PC-3 (cell line): ENCODE results near the gene LRSAM1. TPM values are rescaled to one million over a fixed set of nuclear protein-coding genes. Genes with fewer than 3 reads are reported as not detected.

Source experiments
- ATAC-seq: fragments of 200-7000 bp; cut with Tn5 transposase; 2 replicates; pipeline ENCODE4 v1.9.1; 2020; ENCODE audit warnings: mild to moderate bottlenecking, moderate library complexity
- BruUV-seq: library from RNA; stranded (reverse); fragments of 400-500 nt; replicated peaks from 2 replicates; lab custom pipeline; 2021; lab: Mats Ljungman, UMichigan
- CTCF ChIA-PET: fragments of 300-600 bp; sonication (Branson Sonifier 250); formaldehyde crosslinking; loops from one replicate; lab custom pipeline; 2022; ENCODE audit warnings: antibody characterized with exemption; lab: Charles Lee
- POLR2A ChIA-PET: fragments of 300-600 bp; sonication (Branson Sonifier 250); formaldehyde crosslinking; loops from one replicate; lab custom pipeline; 2022; ENCODE audit warnings: antibody characterized with exemption; ENCODE audit not compliant: unreplicated experiment; lab: Charles Lee
- DNase-seq: peaks from one replicate; pipeline ENCODE4 v3.0.0-alpha.2; 2015
- H2AFZ ChIP-seq: fragments of 300-600 bp; sonication (generic); 2 replicates; pipeline ENCODE4 v1.6.0; 2016; ENCODE audit warnings: antibody characterized with exemption, low read length
- H3F3A ChIP-seq: fragments of 300-600 bp; sonication (generic); one replicate; pipeline ENCODE4 v1.6.0; 2017; ENCODE audit warnings: antibody characterized with exemption, low read length, control low read depth, mild to moderate bottlenecking; ENCODE audit not compliant: unreplicated experiment
- H3K27ac ChIP-seq: fragments of 300-600 bp; sonication (generic); 2 replicates; pipeline ENCODE4 v1.5.1; 2016; ENCODE audit warnings: mild to moderate bottlenecking, low read length
- H3K27me3 ChIP-seq: fragments of 300-600 bp; sonication (generic); 2 replicates; pipeline ENCODE4 v1.6.1; 2016; ENCODE audit warnings: low read length, mixed read lengths
- H3K36me3 ChIP-seq: fragments of 300-600 bp; sonication (generic); 2 replicates; pipeline ENCODE4 v1.6.1; 2016; ENCODE audit warnings: low read depth, mixed run types, low read length, mixed read lengths
- H3K4me1 ChIP-seq: fragments of 300-600 bp; sonication (generic); 2 replicates; pipeline ENCODE4 v1.5.1; 2016; ENCODE audit warnings: low read length; ENCODE audit not compliant: insufficient read depth
- H3K4me2 ChIP-seq: fragments of 300-600 bp; sonication (generic); 2 replicates; pipeline ENCODE4 v1.6.0; 2016; ENCODE audit warnings: low read length
- H3K4me3 ChIP-seq: fragments of 300-600 bp; sonication (generic); 2 replicates; pipeline ENCODE4 v1.5.1; 2016; ENCODE audit warnings: mild to moderate bottlenecking, low read length, mixed read lengths
- H3K79me2 ChIP-seq: fragments of 300-600 bp; sonication (generic); 2 replicates; pipeline ENCODE4 v1.6.1; 2017; ENCODE audit warnings: low read length, mixed read lengths
- H3K9ac ChIP-seq: fragments of 300-600 bp; sonication (generic); 2 replicates; pipeline ENCODE4 v1.6.0; 2016; ENCODE audit warnings: mild to moderate bottlenecking, low read length
- H3K9me2 ChIP-seq: fragments of 300-600 bp; sonication (generic); replicated peaks from 2 replicates; pipeline ENCODE4 v1.6.1; 2016; ENCODE audit warnings: mixed run types, low read length, mixed read lengths
- H3K9me3 ChIP-seq: fragments of 300-600 bp; sonication (generic); 2 replicates; pipeline ENCODE4 v1.6.1; 2016; ENCODE audit warnings: low read length, mixed read lengths
- H4K20me1 ChIP-seq: fragments of 300-600 bp; sonication (generic); 2 replicates; pipeline ENCODE4 v1.6.1; 2016; ENCODE audit warnings: low read length, mixed read lengths
- EZH2 ChIP-seq: fragments of 300-600 bp; sonication (generic); IDR thresholded peaks from one replicate; pipeline ENCODE4 v1.6.1; 2017; ENCODE audit warnings: antibody characterized with exemption, mild to moderate bottlenecking, low read length; ENCODE audit not compliant: unreplicated experiment
- EZH2phosphoT487 ChIP-seq: fragments of 300-600 bp; sonication (generic); IDR thresholded peaks from 2 replicates; pipeline ENCODE4 v1.6.1; 2018; ENCODE audit warnings: mild to moderate bottlenecking, antibody characterized with exemption, low read length, borderline replicate concordance
- intact Hi-C: fragments of 100-400 bp; cut with micrococcal nuclease; formaldehyde crosslinking; loops from 2 replicates; pipeline ENCODE4 v1.9.0; 2023
- total RNA-seq: library from RNA; depleted of rRNA; stranded (reverse); fragments of >200 nt; gene quantifications from 2 replicates; pipeline ENCODE4 v1.2.3, GENCODE V29; 2014
- TF ChIP-seq, protein P1 (sequence below): fragments of 300-600 bp; sonication (generic); conservative IDR thresholded peaks from 2 replicates; pipeline ENCODE4 v1.5.1; 2017; ENCODE audit warnings: antibody characterized with exemption, low read depth, mild to moderate bottlenecking, low read length

Gene LRSAM1
- total RNA-seq, 1 experiment from 2014 or later, result 9.6 TPM

- H3F3A ChIP-seq, result no peaks in the 10 kb centered on the region
- H3K4me2 ChIP-seq, result no peak overlapping the region
- DNase-seq, result no peak
- POLR2A ChIA-PET, result no interaction called here
- H3K9me2 ChIP-seq, result no peaks in the 10 kb centered on the region
- intact Hi-C loops, result no loop called here
- TSS peak; percentile 22 for BruUV-seq
- no peaks in the 10 kb centered on the region for H3K36me3 ChIP-seq
- no peak for TF ChIP-seq EZH2phosphoT487
- TF ChIP-seq EZH2, result no peak
- TF ChIP-seq, protein P1, sequence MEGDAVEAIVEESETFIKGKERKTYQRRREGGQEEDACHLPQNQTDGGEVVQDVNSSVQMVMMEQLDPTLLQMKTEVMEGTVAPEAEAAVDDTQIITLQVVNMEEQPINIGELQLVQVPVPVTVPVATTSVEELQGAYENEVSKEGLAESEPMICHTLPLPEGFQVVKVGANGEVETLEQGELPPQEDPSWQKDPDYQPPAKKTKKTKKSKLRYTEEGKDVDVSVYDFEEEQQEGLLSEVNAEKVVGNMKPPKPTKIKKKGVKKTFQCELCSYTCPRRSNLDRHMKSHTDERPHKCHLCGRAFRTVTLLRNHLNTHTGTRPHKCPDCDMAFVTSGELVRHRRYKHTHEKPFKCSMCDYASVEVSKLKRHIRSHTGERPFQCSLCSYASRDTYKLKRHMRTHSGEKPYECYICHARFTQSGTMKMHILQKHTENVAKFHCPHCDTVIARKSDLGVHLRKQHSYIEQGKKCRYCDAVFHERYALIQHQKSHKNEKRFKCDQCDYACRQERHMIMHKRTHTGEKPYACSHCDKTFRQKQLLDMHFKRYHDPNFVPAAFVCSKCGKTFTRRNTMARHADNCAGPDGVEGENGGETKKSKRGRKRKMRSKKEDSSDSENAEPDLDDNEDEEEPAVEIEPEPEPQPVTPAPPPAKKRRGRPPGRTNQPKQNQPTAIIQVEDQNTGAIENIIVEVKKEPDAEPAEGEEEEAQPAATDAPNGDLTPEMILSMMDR, result no peak
- no peak overlapping the region for H2AFZ ChIP-seq
- H3K79me2 ChIP-seq, result no peaks in the 10 kb centered on the region
- H3K27me3 ChIP-seq, result no peaks in the 10 kb centered on the region
- H3K4me3 ChIP-seq, result no peak overlapping the region
- no peak overlapping the region for H3K9ac ChIP-seq
- ATAC-seq, result no peak
- no peaks in the 10 kb centered on the region for H4K20me1 ChIP-seq
- CTCF ChIA-PET, result no interaction called here
- H3K4me1 ChIP-seq, result no peaks in the 10 kb centered on the region
- H3K27ac ChIP-seq, result no peak overlapping the region
- H3K9me3 ChIP-seq, result no peaks in the 10 kb centered on the region
Measured at GRCh38 chr9:127470662-127471061, 19.4 kb downstream of the LRSAM1 start.

DNA sequence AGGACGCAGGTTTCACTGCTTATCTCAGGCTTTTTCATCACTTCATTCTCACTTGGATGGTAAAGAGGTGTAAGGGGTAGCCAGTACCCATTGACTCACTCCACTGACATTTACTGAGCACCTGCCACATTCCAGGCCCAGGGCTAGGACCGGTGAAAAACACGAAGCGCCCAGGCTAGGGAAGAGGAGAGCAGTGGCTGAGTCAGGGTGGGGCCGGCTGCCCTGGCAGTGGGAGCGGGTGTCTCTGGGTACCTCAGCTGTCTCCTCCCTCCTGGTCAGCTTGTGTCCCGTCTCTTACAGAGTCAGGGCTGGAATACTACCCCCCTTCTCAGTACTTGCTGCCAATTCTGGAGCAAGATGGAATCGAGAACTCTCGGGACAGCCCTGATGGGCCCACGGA is 22.2 kb downstream of the LRSAM1 start:
- no peak for ATAC-seq
- Histone ChIP-seq H3K4me2 (no peak overlapping the region), H3K4me1 (no peaks in the 10 kb centered on the region), H4K20me1 (no peaks in the 10 kb centered on the region), H3K27ac (no peak overlapping the region), H3F3A (no peaks in the 10 kb centered on the region), H3K9ac (no peak overlapping the region), H3K9me2 (no peaks in the 10 kb centered on the region), H2AFZ (no peak overlapping the region), H3K27me3 (no peaks in the 10 kb centered on the region), H3K36me3 (no peaks in the 10 kb centered on the region), H3K4me3 (no peak overlapping the region), H3K9me3 (no peaks in the 10 kb centered on the region), H3K79me2 (no peaks in the 10 kb centered on the region)
- TF ChIP-seq, protein P1, result no peak
- TF ChIP-seq EZH2phosphoT487 (no peak), EZH2 (no peak)
- DNase-seq, result no peak
- POLR2A ChIA-PET, result no interaction called here
- CTCF ChIA-PET, result no interaction called here
- no TSS peak for BruUV-seq
- intact Hi-C loops, result no loop called here

- no peak overlapping the region for H3K9ac ChIP-seq
- H3K27me3 ChIP-seq, result no peaks in the 10 kb centered on the region
- intact Hi-C loops, result no loop called here
- H3K4me1 ChIP-seq, result no peaks in the 10 kb centered on the region
- no peaks in the 10 kb centered on the region for H3K36me3 ChIP-seq
- H2AFZ ChIP-seq, result no peak overlapping the region
- TF ChIP-seq, protein P1, result no peak
- TF ChIP-seq EZH2, result no peak
- TF ChIP-seq EZH2phosphoT487, result no peak
- POLR2A ChIA-PET, result no interaction called here
- BruUV-seq, result no TSS peak
- no peak for ATAC-seq
- CTCF ChIA-PET, result no interaction called here
- no peaks in the 10 kb centered on the region for H4K20me1 ChIP-seq
- no peaks in the 10 kb centered on the region for H3K9me2 ChIP-seq
- no peak overlapping the region for H3K27ac ChIP-seq
- no peaks in the 10 kb centered on the region for H3K79me2 ChIP-seq
- no peaks in the 10 kb centered on the region for H3K9me3 ChIP-seq
- H3K4me2 ChIP-seq, result no peak overlapping the region
- H3K4me3 ChIP-seq, result no peak overlapping the region
- no peaks in the 10 kb centered on the region for H3F3A ChIP-seq
- no peak for DNase-seq
Measured at GRCh38 chr9:127473932-127474331, 22.6 kb downstream of the LRSAM1 start.
